Right hindlimb (tissue), 1 donor: Measurements from ENCODE around the gene AHRR.
"Not testable (repeated sequence)": the region's sequence is repeated elsewhere in the genome, so short reads cannot be mapped to it uniquely, and the experiment has no call there.

Experiments
- DNase-seq: peaks from one replicate; pipeline ENCODE4 v3.0.0-alpha.2; 2018

Gene AHRR

DNA sequence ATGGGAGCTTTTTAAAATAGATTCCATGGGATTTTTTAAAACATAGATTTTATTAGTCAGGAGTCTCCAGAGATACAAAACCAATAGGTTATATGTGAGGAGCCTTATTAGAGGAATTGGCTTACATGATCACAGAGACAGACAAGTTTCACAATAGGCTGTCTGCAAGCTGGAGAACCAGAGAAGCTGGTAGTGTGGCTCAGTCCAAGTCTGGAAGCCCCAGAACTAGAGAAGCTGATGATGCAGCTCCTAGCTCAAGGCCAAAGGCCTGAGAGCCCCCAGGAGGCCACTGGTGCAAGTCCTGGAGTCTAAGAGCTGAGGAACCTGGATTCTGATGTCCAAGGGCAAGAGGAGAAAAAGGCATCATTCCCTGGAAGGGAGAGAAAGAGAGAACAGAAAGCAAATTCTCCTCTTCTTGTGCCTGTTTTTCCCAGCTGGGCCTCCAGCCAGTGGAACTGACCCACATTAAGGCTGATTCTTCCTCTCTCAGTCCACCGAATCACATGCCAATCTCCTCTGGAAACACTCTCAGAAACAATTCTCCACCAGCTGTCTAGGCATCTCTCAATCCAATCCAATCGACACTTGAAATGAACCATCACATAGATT, 59.3 kb downstream of the AHRR start:
- no peak for DNase-seq

DNA sequence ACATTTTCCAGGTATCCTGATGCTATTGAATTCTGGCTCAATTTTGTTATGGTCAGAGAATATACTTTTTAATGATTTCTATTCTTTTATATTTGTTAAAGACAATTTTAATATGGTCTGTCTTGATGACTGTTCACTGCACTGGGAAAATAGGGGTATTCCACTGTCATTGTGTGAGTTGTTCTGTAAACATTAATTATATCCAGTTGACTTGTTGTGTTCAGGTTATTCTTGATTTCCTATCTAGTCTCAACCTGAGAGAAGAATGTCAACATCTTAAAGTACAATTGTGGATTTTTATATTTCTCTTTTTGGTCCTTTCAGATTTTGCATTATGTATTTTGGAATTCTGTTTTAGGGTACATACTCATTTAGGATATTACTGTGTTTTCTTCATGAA, 61.6 kb downstream of the AHRR start:
- DNase-seq = no peak

DNA sequence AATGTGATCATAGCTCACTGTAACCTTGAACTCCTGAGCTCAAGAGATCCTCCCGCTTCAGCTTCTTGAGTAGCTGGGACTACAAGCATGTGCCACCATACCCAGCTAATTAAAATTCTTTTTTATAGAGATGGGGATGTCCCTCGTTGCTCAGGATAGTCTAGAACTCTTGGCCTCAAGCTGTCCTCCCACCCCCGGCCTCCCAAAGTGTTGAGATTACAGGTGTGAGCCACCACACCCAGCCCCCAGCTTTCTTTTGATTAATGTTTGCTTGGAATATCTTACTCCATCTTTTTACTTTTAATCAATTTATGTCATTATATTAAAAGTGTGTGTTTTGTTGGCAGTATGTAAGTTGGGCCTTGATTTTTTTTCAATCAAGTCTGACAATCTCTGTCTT, 62.1 kb downstream of the AHRR start:
- no peak for DNase-seq

DNA sequence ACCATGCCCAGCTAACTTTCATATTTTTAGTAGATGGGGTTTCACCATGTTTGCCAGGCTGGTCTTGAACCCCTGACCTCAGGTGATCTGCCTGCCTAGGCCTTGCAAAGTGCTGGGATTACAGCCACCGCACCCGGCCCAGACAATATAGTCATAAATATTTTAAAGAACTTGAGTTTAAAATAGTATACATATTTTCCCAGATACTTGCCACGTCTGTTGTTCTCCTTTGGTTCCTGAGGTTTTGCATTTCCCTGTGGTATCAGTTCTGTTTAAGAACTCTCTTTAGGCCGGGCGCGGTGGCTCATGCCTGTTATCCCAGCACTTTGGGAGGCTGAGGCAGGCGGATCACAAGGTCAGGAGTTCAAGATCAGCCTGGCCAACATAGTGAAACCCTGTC, 63.1 kb downstream of the AHRR start:
- not testable (repeated sequence) for DNase-seq

DNA sequence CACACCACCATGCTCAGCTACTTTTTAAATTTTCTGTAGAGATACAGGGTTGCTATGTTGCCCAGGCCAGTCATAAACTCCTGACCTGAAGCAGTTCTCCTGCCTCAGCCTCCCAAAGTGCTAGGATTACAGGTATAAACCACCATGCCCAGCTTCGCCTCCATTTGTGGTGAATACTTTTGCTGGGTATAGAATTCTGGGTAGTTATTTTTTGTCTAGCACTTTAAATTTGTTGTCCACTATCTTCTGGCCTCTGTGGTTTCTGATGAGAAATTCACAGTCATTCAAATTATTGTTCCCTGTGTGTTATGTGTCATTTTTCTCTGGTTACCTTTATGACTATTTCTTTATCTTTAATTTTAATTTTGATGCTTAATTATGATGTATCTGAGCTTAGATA, 63.8 kb downstream of the AHRR start:
- no peak for DNase-seq

DNA sequence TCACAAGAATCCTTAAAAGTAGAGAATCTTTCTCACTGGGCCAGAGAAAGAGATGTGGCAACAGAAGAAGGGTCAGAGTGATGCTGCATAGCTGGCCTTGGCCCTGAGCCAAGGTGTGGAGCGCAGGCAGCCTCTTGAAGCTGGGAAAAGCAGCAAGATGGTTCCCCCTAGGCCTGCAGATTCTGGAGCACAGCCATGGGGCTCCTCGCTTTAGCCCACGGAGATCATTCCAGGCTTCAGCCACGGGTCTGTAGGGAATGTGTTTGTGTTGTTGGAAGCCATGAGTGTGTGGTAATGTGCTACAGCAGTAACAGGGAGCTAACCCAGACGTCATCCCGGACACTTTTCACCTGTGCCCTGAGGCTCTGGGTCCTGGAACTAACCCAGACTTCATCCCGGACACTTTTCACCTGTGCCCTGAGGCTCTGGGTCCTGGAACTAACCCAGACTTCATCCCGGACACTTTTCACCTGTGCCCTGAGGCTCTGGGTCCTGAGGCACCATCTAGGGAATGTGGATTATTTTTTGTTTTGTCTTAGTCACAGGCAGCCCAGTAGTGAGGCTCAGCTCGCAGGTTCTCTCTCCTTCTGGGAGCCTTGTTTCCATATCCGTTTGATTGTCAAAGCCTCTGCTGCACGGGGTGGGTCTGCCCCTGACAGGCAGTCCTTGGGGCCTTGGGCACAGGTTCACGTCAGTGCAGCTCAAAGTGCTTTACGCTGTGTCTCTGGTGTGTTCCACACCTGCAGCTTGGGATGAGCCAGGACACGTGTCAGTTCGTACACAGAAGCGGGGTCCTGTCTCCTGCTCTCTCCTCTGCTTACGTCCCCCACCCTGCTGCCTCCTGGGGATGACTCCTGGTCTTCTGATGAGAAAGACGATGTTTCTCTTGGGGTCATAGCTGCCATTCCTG, 65.2 kb downstream of the AHRR start:
- no peak for DNase-seq

DNA sequence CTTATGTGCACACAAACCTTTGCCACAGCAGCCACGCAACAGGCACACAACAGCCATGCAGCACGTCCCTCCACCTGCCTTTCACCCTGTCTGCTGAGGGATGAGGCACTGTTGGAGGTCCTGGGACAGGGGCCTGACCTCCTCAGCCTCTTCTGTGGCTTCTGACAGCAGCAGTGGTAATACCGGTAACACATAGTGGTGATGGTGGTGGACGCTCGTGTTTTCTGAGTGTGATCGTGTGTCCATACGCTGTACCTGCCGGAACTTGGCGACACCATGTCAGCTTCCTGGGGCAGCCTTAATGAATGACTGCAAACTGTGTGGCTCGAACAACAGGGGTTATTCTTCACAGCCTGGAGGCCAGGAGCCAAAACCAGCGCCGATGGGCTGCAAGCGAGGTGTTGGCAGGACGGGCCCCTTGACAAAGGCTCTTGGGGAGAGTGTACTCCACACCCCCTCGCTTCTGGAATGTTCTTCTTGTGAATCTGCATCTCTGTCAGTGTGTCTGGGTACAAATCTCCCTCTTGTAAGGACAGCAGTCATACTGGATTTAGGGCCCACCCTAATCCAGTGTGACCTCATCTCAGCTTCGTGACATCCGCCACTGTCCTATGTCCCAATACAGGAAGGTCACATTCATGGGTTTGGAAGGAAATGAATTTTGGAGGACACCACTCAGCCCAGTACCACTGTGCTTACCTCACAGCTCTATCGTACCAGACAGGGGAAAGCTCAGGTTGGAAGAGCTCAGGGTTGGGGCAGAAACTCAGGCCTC, 66.2 kb downstream of the AHRR start:
- DNase-seq = no peak

DNA sequence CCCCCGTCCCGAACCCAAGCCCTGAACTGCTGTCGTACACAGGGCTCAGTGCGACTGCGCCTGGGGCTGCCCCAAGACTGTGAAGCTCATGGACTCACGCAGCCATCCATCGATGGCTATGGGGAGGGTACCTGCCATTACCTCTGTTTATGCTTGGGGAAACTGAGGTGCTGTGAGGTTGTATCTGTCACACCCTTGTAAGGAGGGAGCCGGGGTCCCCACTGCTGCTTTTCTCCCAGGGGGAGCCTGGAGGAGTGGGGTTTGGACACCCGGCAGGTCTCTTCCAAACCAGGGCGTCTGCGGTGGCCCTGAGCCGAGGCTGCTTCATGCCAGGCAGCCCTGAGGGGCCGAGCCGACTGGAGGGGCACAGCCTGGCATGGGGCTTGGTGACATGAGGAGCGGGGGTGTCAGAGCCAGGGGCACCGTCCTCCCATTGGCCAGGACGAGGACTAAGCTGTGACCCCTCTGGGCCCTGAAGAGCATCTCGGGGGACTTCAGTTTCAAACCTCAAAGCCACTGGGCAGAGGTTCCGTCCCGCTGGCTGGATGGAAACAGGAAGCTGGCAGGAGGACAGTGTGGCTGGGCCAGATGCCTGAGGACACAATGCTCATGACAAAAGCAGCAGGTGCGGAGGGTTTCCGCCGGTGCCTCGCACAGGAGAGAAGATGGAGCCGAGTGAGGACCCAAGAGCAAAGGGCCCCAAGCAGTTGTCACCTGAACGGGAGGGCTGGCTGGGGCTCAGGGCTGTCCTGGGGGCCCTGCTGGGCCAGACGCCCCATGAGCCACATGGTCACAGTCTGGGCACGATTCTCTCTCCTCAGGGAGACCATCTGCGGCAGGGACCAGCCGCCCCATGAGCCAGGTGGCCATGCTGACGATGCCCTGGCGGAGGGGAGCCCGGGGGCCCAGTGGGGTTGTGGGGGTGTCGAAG, 67.0 kb downstream of the AHRR start:
- DNase-seq = peak; percentile 26

DNA sequence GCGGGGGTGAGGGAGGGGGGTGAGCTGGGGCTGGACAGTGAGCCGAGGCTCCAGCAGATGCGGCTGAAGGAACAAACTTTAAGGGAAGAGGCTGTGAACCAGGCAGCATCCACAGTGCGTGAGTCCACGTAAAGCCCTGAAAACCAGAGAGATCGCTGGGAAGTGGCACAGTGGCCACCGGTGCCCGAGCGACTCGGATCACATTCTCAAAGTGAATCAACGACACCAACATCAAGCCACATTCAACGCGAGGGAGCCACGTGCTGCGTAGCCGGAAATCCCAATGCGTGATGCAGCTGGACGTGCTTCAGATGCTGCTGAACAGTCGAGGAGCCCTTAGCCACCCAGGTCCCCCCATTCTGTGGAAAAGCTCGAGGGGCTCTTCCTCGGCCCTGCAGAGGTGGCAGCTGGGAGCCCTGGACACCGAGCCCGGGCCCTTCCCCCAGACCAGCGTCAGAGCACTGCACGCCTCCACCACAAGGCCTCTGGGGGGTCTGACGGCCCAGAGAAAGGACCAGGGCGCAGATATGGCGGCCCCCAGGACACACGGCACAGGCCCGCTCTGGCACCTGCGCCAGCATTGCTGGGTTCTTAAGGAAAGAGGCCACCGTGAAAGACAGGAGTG, 67.8 kb downstream of the AHRR start:
- DNase-seq = no peak

DNA sequence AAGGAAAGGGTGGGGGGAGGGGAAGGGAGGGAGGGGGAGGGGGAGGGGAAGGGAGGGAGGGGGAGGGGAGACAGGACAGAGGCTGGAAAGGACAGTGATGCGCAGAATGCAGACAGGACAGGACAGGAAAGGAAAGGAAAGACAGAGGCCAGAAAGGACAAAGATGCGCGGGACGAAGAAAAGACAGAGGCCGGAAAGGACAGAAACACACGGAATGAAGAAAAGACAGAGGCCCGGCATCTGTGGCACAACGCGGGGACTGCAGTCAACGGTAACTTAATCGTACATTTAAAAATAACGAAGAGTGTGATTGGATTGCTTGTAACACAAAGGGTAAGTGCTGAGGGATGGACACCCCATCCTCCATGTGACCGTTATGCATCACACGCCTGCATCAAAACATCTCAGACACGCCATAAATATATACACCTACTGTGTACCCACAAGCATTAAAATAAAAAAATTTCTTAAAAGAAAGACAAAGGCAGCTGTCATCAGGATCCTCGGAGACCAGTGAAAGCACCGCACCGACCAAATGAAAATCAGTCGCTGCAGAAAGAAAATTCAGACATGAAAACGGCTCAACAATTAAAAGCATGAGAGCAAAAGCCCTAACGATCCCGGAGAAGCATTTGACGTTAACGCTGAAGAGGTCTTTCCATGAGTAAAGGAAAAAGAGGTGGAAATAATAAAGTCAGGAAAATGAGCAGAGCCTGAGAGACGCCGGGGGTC, 68.5 kb downstream of the AHRR start:
- DNase-seq = no peak

DNA sequence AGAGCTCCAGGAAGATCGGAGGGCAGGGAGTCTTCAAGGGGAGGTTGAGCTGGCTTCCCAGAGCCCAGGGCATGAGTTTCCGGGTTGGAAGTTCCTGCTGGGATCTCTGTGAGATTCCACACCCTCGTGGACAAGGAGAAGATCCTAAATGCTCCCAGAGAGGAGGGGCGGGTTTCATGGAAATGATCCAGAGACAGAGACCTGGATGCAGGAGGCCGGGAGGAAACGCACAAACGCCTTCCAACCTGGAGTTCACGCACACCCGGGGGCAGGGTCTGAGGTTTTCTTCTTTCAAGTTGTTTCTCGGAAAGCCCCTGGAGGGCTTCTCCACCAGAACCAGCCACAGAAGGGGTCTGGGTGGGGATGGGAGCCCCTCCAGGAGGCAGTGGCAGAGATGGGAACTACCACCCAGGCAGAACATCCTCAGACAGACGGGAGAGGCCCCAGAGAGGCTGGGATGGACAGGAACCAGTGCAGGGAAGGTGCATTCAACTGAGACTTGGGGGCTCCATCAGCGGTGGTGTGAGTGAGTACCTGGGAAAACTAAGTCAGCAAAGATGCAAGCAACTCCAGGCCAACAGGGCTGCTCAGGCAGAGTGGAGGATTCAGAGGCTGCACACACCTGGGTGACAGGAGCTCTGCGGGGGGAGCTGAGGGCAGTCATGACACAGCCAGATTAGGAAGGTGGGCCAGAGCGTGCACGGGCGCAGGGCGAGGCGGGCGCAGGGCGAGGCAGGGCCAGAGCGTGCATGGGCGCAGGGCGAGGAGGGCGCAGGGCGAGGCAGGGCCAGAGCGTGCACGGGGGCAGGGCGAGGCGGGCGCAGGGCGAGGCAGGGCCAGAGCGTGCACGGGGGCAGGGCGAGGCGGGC, 69.3 kb downstream of the AHRR start:
- DNase-seq = no peak

DNA sequence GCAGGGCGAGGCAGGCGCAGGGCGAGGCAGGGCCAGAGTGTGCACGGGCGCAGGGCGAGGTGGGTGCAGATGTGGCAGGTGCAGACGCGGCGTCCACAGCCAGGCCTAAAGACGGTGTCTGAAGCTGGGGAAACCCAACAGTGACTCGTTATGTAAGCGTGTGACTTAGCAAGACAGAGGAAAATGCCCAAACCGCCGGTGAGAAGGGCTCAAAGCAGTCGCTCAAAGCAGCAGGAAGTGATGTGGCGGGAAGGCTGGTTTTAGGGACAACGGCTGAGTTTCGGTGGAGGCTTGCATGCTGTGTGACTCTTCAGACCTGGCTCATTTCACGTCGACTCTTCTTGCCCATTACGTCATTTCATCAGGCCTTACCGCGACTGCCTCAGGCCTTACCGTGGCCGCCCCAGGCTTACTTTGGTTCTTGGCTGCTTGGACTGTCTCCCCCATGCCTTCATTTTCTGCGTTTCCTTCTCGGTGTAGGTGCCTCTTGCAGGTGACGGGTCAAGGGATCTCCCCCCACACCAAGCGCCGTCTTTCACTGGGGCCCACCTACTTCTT, 71.0 kb downstream of the AHRR start:
- peak; percentile 17 for DNase-seq

DNA sequence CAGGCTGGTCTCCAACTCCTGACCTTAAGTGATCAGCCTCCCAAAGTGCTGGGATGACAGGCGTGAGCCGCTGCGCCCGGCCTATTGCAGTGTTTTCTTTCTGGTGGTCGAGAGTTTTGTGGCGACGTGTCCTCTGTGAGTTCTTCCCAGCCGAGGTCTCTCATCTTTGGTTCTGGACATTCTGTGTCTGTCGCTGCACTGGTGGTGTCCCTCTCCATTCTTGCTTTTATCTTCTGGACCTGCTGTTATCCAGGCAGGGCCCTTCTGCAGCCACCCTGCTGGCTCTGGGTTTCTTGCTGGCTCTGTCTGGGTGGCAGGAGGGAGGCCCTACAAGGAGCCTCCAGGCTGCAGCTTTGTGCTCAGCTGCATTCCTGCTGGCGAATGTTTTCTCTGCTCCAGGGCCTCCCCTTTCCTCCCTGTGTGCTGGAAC, 72.3 kb downstream of the AHRR start:
- peak; percentile 21 for DNase-seq

DNA sequence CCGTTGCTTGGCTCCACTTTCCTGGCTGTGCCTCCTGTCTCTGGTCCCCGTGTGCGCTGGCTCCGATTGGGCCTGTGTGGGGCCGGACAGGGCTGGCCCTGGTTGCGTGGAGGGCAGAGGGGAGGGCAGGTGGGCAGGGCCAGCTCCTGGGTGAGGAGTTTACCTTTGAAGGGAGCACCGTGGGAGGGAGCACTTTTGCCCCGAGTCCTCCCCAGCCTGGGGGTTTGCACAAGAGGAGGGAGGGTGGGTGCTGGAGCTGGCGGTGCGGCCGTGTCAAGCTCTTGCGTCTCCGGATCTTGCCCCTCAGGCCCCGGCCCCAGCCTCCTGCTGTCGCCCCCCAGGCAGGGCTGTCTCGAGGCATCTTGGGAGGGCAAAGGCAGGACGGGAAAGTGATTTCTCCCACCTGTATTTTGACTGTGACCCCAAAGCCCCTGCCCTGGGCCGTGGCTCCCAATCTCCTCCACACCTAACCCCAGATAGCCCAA, 73.2 kb downstream of the AHRR start:
- peak; percentile 18 for DNase-seq

DNA sequence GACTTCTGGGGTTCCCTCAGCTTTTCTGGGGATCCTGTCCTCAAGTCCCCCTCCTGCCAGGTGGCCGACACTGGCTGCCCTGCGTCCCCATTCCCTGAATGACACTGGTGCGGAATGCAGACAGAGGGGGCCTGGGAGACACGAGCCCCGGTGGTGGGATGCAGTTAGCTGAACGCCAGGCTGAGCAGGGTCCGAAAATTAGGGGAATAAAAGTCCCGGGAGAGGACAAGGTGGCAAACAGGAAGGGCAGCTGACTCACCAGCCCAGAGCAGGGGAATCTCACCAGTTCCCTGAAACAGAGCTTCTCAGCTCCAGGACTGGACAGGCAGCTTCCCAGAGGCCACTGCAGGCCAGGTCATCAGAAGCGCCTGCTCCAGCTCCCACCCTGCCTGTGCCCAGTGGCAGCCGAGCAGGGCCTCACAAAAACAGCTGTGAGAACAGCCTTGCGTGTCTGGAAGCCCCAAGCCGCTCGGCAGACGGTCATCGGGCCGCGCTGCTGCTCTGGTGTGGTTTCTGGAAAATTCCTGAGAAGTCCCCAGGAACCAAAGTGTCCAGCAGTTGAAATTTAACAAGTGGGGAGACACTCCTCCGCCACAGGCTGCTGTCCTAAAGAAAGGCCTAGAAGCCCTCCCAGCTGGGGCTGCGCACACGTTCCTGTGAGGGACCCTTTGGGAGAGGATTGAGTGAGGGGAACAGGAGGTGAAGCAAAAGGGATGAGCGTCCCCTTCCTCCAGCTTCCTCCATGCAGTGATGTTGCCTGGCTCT, 73.8 kb downstream of the AHRR start:
- peak; percentile 67 for DNase-seq

DNA sequence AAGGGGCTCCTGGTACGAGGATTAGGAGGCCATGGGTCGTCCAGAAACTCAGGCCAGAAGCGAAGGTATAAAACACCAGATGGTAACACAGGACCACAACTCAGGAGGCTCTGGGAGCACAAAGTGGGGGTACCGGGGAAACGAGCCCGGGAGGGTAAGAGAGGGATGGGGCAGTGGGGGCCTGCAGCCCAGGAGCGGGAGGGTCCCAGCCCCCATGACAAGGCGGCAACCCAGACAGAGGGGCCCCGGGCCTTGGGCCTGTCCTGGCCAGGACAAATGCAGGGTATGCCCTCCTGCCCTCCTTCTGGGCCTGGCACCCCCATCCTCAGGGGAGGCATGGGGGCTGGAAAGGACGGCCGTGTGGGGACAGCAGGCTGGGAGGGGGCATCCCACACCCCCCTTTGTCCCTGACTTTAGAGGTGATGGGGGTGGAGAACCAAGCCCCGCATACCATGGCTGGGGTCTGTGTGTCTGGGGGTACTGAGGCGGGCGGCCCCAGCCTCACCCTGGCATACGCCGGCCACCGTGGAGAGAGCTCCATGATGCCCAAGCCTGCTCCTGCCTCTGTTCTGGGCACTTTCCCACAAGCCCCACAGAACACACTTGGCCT, 74.5 kb downstream of the AHRR start:
- DNase-seq = peak; percentile 12

DNA sequence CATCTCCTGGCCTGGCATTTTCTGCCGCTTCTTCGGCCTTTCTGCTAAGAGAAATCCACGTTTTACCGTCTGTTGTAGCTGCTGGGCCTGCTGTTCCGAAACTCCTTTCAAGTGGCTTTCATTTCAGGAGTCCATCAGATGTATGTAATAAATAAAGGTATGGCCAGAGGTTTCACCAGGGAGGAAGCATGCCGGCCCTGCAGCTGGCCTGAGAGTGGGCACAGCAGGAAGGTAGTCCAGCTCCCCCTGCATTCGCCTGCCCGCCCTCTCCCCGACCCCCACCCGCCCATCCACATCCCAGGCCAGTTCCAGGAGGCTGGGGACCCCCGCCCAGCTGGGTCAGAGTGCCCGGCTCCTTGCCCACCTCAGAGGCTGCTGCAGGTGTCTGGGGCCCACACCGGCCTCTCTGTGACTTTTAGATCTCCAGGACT, 75.0 kb downstream of the AHRR start:
- DNase-seq = peak; percentile 15

DNA sequence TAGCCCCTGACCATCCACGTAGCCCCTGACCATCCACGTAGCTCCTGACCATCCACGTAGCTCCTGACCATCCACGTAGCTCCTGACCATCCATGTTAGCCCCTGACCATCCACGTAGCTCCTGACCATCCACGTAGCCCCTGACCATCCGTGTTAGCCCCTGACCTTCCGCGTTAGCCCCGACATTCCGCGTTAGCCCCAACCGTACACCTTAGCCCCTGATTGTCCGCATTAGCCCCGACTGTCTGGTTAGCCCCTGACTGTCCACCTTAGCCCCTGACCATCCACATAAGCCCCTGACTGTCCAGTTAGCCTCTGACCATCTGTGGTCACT, 76.6 kb downstream of the AHRR start:
- not testable (repeated sequence) for DNase-seq
